Lung (tissue), 16 donors: Measurements from ENCODE around the gene RPL5. TPM values are rescaled to one million over a fixed set of nuclear protein-coding genes. Genes with fewer than 3 reads are reported as not detected.
"Not testable (repeated sequence)": the region's sequence is repeated elsewhere in the genome, so short reads cannot be mapped to it uniquely, and the experiment has no call there.

Experiments used
- ATAC-seq: fragments of 200-7000 bp; cut with Tn5 transposase; one replicate; pipeline ENCODE4 v1.9.1; 2020; ENCODE audit warnings: moderate number of reproducible peaks; ENCODE audit not compliant: insufficient read depth, low FRiP score
- DNase-seq, 3 donors: peaks; one replicate each; pipeline ENCODE4 v3.0.0-alpha.2; 2013 to 2017
- H3K27ac ChIP-seq, 2 donors: one replicate each; pipeline ENCODE4 v1.5.1; 2013; ENCODE audit warnings: mild to moderate bottlenecking in 2 of 2, moderate library complexity in 2 of 2, control low read depth in 1 of 2, inconsistent platforms in 1 of 2, low read depth in 1 of 2, low read length in 1 of 2
- H3K27me3 ChIP-seq, 3 donors: one replicate each; pipeline ENCODE4 v1.5.1; 2013; ENCODE audit warnings: low read length in 2 of 3; ENCODE audit not compliant: control insufficient read depth in 3 of 3, insufficient read depth in 3 of 3
- H3K36me3 ChIP-seq, 4 donors: one replicate each; pipeline ENCODE4 v1.5.1; 2013; ENCODE audit warnings: low read length in 4 of 4, mild to moderate bottlenecking in 1 of 4, moderate library complexity in 1 of 4; ENCODE audit not compliant: control insufficient read depth in 4 of 4, insufficient read depth in 4 of 4
- H3K4me1 ChIP-seq, 5 donors: one replicate each; pipeline ENCODE4 v1.5.1; 2013; ENCODE audit warnings: low read length in 5 of 5, mild to moderate bottlenecking in 2 of 5, moderate library complexity in 1 of 5; ENCODE audit not compliant: control insufficient read depth in 5 of 5, insufficient read depth in 5 of 5
- H3K4me3 ChIP-seq: one replicate; pipeline ENCODE4 v1.5.1; 2013; ENCODE audit warnings: mild to moderate bottlenecking, control low read depth, moderate library complexity
- H3K9ac ChIP-seq, 2 donors: one replicate each; pipeline ENCODE4 v1.5.1; 2013; ENCODE audit warnings: low read length in 2 of 2, control low read depth in 1 of 2; ENCODE audit not compliant: insufficient read depth in 1 of 2
- H3K9me3 ChIP-seq, 4 donors: one replicate each; pipeline ENCODE4 v1.5.1; 2013; ENCODE audit warnings: low read length in 3 of 4, mild to moderate bottlenecking in 1 of 4, moderate library complexity in 1 of 4; ENCODE audit not compliant: control insufficient read depth in 4 of 4, insufficient read depth in 3 of 4
- WGBS, 2 donors: extraction: QIAGEN DNeasy Blood & Tissue Kit; methylation state at CpG; one replicate each; pipeline ENCODE4 v1.1.7; 2013; 5-methylcytosine and 5-hydroxymethylcytosine counted together
- long read RNA-seq, 5 donors: transcript quantifications; one replicate each; lab custom pipeline, GENCODE V29; 2026
- polyA plus RNA-seq, 2 donors: library from polyadenylated mRNA; stranded (reverse); fragments of 200-250 nt; gene quantifications; one replicate each; pipeline ENCODE4 v1.2.1, GENCODE V29; 2013
- total RNA-seq, 2 donors: library from RNA; depleted of rRNA in 1 of 2; stranded (reverse); fragments of >200 nt in 1 of 2; gene quantifications; one replicate each; pipeline ENCODE4 v1.2.1, GENCODE V29; 2014 to 2021
- TF ChIP-seq, protein P1 (sequence below): IDR thresholded peaks from 2 replicates; pipeline ENCODE4 v1.5.1; 2012; ENCODE audit warnings: mild to moderate bottlenecking; ENCODE audit errors: control extremely low read depth, extremely low read depth
- donor health status: control.
- donor health status: control.
- donor health status: Bipolar disorder and iron deficiency.
- donor health status: healthy.
- donor health status: DM: yes; HTN: yes; CAD: no.

Gene RPL5
- total RNA-seq: 1,000 to 10,000 TPM in 1 of 2 donors, 100 to 1,000 TPM in 1; 669 to 1,661 TPM
- polyA plus RNA-seq: 1,000 to 10,000 TPM; 1,047 to 2,312 TPM
- long read RNA-seq, donor 1, transcript RPL5-205 (3 exons, 1,210 nt): minor isoform, 203 of 2,441 reads
- long read RNA-seq, donor 1, transcript RPL5-208 (8 exons, 1,085 nt): major isoform, 1,138 of 2,441 reads
- long read RNA-seq, donor 1, transcript RPL5-207 (2 exons, 271 nt): minor isoform, 64 of 2,441 reads
- long read RNA-seq, donor 1, transcript RPL5-212 (4 exons, 733 nt): minor isoform, 13 of 2,441 reads
- long read RNA-seq, donor 1, partial matches to known transcripts: 944 of 2,441 reads
- long read RNA-seq, donor 1, other reads (novel, unspliced or antisense): 70 of 2,441 reads
- long read RNA-seq, donor 2, transcript RPL5-207 (2 exons, 271 nt): minor isoform, 55 of 1,031 reads
- long read RNA-seq, donor 2, transcript RPL5-212 (4 exons, 733 nt): minor isoform, 9 of 1,031 reads
- long read RNA-seq, donor 2, transcript RPL5-205 (3 exons, 1,210 nt): minor isoform, 80 of 1,031 reads
- long read RNA-seq, donor 2, transcript RPL5-208 (8 exons, 1,085 nt): major isoform, 470 of 1,031 reads
- long read RNA-seq, donor 2, partial matches to known transcripts: 396 of 1,031 reads
- long read RNA-seq, donor 2, other reads (novel, unspliced or antisense): 15 of 1,031 reads
- long read RNA-seq, donor 3, transcript RPL5-208 (8 exons, 1,085 nt): major isoform, 391 of 1,374 reads
- long read RNA-seq, donor 3, transcript RPL5-207 (2 exons, 271 nt): minor isoform, 34 of 1,374 reads
- long read RNA-seq, donor 3, transcript RPL5-205 (3 exons, 1,210 nt): minor isoform, 92 of 1,374 reads
- long read RNA-seq, donor 3, transcript RPL5-212 (4 exons, 733 nt): minor isoform, 9 of 1,374 reads
- long read RNA-seq, donor 3, partial matches to known transcripts: 828 of 1,374 reads
- long read RNA-seq, donor 3, other reads (novel, unspliced or antisense): 15 of 1,374 reads
- long read RNA-seq, donor 4, transcript RPL5-205 (3 exons, 1,210 nt): minor isoform, 90 of 1,132 reads
- long read RNA-seq, donor 4, transcript RPL5-212 (4 exons, 733 nt): minor isoform, 8 of 1,132 reads
- long read RNA-seq, donor 4, transcript RPL5-208 (8 exons, 1,085 nt): major isoform, 506 of 1,132 reads
- long read RNA-seq, donor 4, transcript RPL5-207 (2 exons, 271 nt): minor isoform, 68 of 1,132 reads
- long read RNA-seq, donor 4, partial matches to known transcripts: 439 of 1,132 reads
- long read RNA-seq, donor 4, other reads (novel, unspliced or antisense): 17 of 1,132 reads
- long read RNA-seq, donor 5, transcript RPL5-208 (8 exons, 1,085 nt): major isoform, 1,032 of 2,315 reads
- long read RNA-seq, donor 5, transcript RPL5-207 (2 exons, 271 nt): minor isoform, 96 of 2,315 reads
- long read RNA-seq, donor 5, transcript RPL5-205 (3 exons, 1,210 nt): minor isoform, 208 of 2,315 reads
- long read RNA-seq, donor 5, transcript RPL5-212 (4 exons, 733 nt): minor isoform, 12 of 2,315 reads
- long read RNA-seq, donor 5, partial matches to known transcripts: 913 of 2,315 reads
- long read RNA-seq, donor 5, other reads (novel, unspliced or antisense): 41 of 2,315 reads

GRCh38 chr1:92831762-92832536 is at the start of gene RPL5:
TSS of gene RPL5 (plus strand) at chr1:92832040. CDS start at chr1:92832115, 75 bp downstream.
- Histone ChIP-seq H3K36me3 (peaks cover 10 to 26% (median 19%) of the 10 kb centered on the region in 4 donors), H3K4me3 (peak within 1 kb of the TSS; percentile 71), H3K27ac (peak within 1 kb of the TSS; percentile 80 to 90), H3K9ac (peak within 1 kb of the TSS; percentile 91 to 100), H3K9me3 (no peaks in the 10 kb centered on the region), H3K4me1 (peaks cover 2 to 23% (median 8%) of the 10 kb centered on the region in 5 donors), H3K27me3 (no peaks in the 10 kb centered on the region)
- peak; percentile 98 to 99 (median 99) for DNase-seq
- WGBS, 2 donors: 0% methylated on average over 56 to 57 of the region's 57 CpGs
- TF ChIP-seq, protein P1, sequence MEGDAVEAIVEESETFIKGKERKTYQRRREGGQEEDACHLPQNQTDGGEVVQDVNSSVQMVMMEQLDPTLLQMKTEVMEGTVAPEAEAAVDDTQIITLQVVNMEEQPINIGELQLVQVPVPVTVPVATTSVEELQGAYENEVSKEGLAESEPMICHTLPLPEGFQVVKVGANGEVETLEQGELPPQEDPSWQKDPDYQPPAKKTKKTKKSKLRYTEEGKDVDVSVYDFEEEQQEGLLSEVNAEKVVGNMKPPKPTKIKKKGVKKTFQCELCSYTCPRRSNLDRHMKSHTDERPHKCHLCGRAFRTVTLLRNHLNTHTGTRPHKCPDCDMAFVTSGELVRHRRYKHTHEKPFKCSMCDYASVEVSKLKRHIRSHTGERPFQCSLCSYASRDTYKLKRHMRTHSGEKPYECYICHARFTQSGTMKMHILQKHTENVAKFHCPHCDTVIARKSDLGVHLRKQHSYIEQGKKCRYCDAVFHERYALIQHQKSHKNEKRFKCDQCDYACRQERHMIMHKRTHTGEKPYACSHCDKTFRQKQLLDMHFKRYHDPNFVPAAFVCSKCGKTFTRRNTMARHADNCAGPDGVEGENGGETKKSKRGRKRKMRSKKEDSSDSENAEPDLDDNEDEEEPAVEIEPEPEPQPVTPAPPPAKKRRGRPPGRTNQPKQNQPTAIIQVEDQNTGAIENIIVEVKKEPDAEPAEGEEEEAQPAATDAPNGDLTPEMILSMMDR: peak; percentile 90
- peak; percentile 99 for ATAC-seq

- 57 to 70% methylated on average over 14 of the region's 14 CpGs for WGBS, 2 donors
- H3K4me3 ChIP-seq, H3K9me3 ChIP-seq, H3K36me3 ChIP-seq, ATAC-seq, H3K27me3 ChIP-seq: not testable (repeated sequence)
- H3K9ac ChIP-seq: peak overlapping the region; percentile 85 to 96
- peaks cover 0 to 16% (median 2%) of the 10 kb centered on the region in 5 donors for H3K4me1 ChIP-seq
- peak overlapping the region in 1 of 2 donors; percentile 95 for H3K27ac ChIP-seq
- peak in 2 of 3 donors; percentile 35 to 51 for DNase-seq
Measured at GRCh38 chr1:92783550-92783949, 48.3 kb upstream of the RPL5 start.

GRCh38 chr1:92784021-92784638 is 47.7 kb upstream of the RPL5 start:
- H3K4me1 ChIP-seq: peaks cover 0 to 13% (median 2%) of the 10 kb centered on the region in 5 donors
- peaks cover 0 to 4% (median under 1%) of the 10 kb centered on the region in 4 donors for H3K36me3 ChIP-seq
- no peaks in the 10 kb centered on the region for H3K27me3 ChIP-seq
- peak overlapping the region; percentile 95 to 100 for H3K27ac ChIP-seq
- ATAC-seq: peak; percentile 3
- TF ChIP-seq, protein P1: no peak
- H3K4me3 ChIP-seq: peak overlapping the region; percentile 87
- DNase-seq: peak; percentile 51 to 81 (median 62)
- H3K9me3 ChIP-seq: no peaks in the 10 kb centered on the region
- H3K9ac ChIP-seq: peak overlapping the region; percentile 85 to 96
- 2 to 4% methylated on average over 22 to 24 of the region's 25 CpGs for WGBS, 2 donors
